Embryonic facial prominence (tissue), 1 donor: ENCODE results near the gene ZNF627.
A peak's percentile ranks its signal among the peaks of the same experiment; 100 is the strongest.
"Not testable (repeated sequence)": the region's sequence is repeated elsewhere in the genome, so short reads cannot be mapped to it uniquely, and the experiment has no call there.

ENCODE experiments used
- DNase-seq: peaks from one replicate; pipeline ENCODE4 v3.0.0-alpha.2; 2016; ENCODE audit errors: extremely low spot score

ZNF627 gene

GRCh38 chr19:11574689-11575088, 22.6 kb upstream of the ZNF627 start:
- no peak for DNase-seq

GRCh38 chr19:11576227-11576626, 21.1 kb upstream of the ZNF627 start:
- no peak for DNase-seq

- DNase-seq, result no peak
These were observed 19.6 kb upstream of the ZNF627 start, which contains the start of gene ACP5 for GRCh38 chr19:11577451-11578257. TSS of gene ACP5 (minus strand) at chr19:11577645. CDS start at chr19:11577317, 328 bp downstream.

GRCh38 chr19:11578258-11579142, 18.8 kb upstream of the ZNF627 start:
- DNase-seq, result no peak

GRCh38 chr19:11580116-11580515, 17.2 kb upstream of the ZNF627 start:
- DNase-seq, result no peak

GRCh38 chr19:11581740-11582139, 15.5 kb upstream of the ZNF627 start:
- DNase-seq, result no peak

GRCh38 chr19:11586331-11586730, 11.0 kb upstream of the ZNF627 start:
- DNase-seq, result no peak

- DNase-seq, result peak; percentile 39
These were observed 9.8 kb upstream of the ZNF627 start for GRCh38 chr19:11587302-11587974.

GRCh38 chr19:11587975-11588631, 9.2 kb upstream of the ZNF627 start:
- DNase-seq, result no peak

GRCh38 chr19:11594084-11594483, 3.2 kb upstream of the ZNF627 start:
- DNase-seq, result no peak

- no peak for DNase-seq
These were observed 1.1 kb upstream of the ZNF627 start for GRCh38 chr19:11596156-11596555.

GRCh38 chr19:11598103-11598483, 810 bp downstream of the ZNF627 start:
- no peak for DNase-seq

GRCh38 chr19:11598746-11599145, 1.5 kb downstream of the ZNF627 start:
- DNase-seq, result no peak

GRCh38 chr19:11599704-11600103, 2.4 kb downstream of the ZNF627 start:
- not testable (repeated sequence) for DNase-seq

GRCh38 chr19:11606484-11606883, 9.2 kb downstream of the ZNF627 start:
- DNase-seq, result no peak

GRCh38 chr19:11611730-11612129, 14.4 kb downstream of the ZNF627 start:
- no peak for DNase-seq

- no peak for DNase-seq
These were observed 15.7 kb downstream of the ZNF627 start for GRCh38 chr19:11612816-11613511.

GRCh38 chr19:11617180-11618062, 20.1 kb downstream of the ZNF627 start:
- DNase-seq, result no peak

- no peak for DNase-seq
These were observed 23.3 kb downstream of the ZNF627 start for GRCh38 chr19:11620553-11620952.

- DNase-seq, result not testable (repeated sequence)
These were observed 25.1 kb downstream of the ZNF627 start for GRCh38 chr19:11622401-11622800.
